Trophoblast cell (in vitro differentiated cells and primary cell): ENCODE data around the gene GALNT14.

Experiments
- DNase-seq, 2 donors: peaks; one replicate each; pipeline ENCODE4 v3.0.0-alpha.2; 2016
- H2AFZ ChIP-seq: 2 replicates; pipeline ENCODE4 v1.6.1; 2013; ENCODE audit warnings: low read length, moderate library complexity, mild to moderate bottlenecking; ENCODE audit not compliant: insufficient read depth, poor library complexity
- H2AK5ac ChIP-seq: 2 replicates; pipeline ENCODE4 v1.6.1; 2013; ENCODE audit warnings: mild to moderate bottlenecking, low read length
- H2BK120ac ChIP-seq: 2 replicates; pipeline ENCODE4 v1.6.1; 2013; ENCODE audit warnings: low read length, mild to moderate bottlenecking, moderate library complexity; ENCODE audit not compliant: insufficient read depth, poor library complexity
- H2BK12ac ChIP-seq: 2 replicates; pipeline ENCODE4 v1.6.1; 2013; ENCODE audit warnings: mild to moderate bottlenecking, low read length, moderate library complexity
- H2BK5ac ChIP-seq: 2 replicates; pipeline ENCODE4 v1.6.1; 2013; ENCODE audit warnings: low read length, low read depth, moderate library complexity, mild to moderate bottlenecking; ENCODE audit not compliant: poor library complexity
- H3K14ac ChIP-seq: 2 replicates; pipeline ENCODE4 v1.6.1; 2013; ENCODE audit warnings: mild to moderate bottlenecking, low read length
- H3K18ac ChIP-seq: 2 replicates; pipeline ENCODE4 v1.6.1; 2013; ENCODE audit warnings: mild to moderate bottlenecking, low read length
- H3K23ac ChIP-seq: 2 replicates; pipeline ENCODE4 v1.6.1; 2013; ENCODE audit warnings: low read length
- H3K27ac ChIP-seq: 2 replicates; pipeline ENCODE4 v1.5.1; 2013; ENCODE audit warnings: low read depth, mild to moderate bottlenecking, inconsistent platforms, low read length, moderate library complexity
- H3K27me3 ChIP-seq: 2 replicates; pipeline ENCODE4 v1.6.1; 2013; ENCODE audit warnings: inconsistent platforms, mild to moderate bottlenecking, low read length, moderate library complexity; ENCODE audit not compliant: insufficient read depth
- H3K36me3 ChIP-seq, 2 experiments: 1 replicate in 1 of 2; 2 replicates in 1 of 2; pipeline ENCODE4 v1.6.1; 2013; ENCODE audit warnings: low read length in 2 of 2, mild to moderate bottlenecking in 2 of 2, moderate library complexity in 1 of 2; ENCODE audit not compliant: insufficient read depth in 2 of 2, control insufficient read depth in 1 of 2
- H3K4ac ChIP-seq: 2 replicates; pipeline ENCODE4 v1.6.1; 2013; ENCODE audit warnings: low read depth, mild to moderate bottlenecking, low read length, moderate library complexity
- H3K4me1 ChIP-seq, 2 experiments: 1 replicate in 1 of 2; 2 replicates in 1 of 2; pipeline ENCODE4 v1.6.1; 2013; ENCODE audit warnings: low read length in 2 of 2, mild to moderate bottlenecking in 2 of 2, moderate library complexity in 1 of 2; ENCODE audit not compliant: insufficient read depth in 2 of 2, control insufficient read depth in 1 of 2
- H3K4me2 ChIP-seq: 2 replicates; pipeline ENCODE4 v1.6.1; 2013; ENCODE audit warnings: inconsistent platforms, mild to moderate bottlenecking, low read length, moderate library complexity
- H3K4me3 ChIP-seq: 2 replicates; pipeline ENCODE4 v1.5.1; 2013; ENCODE audit warnings: mild to moderate bottlenecking, low read depth, low read length, inconsistent platforms
- H3K79me1 ChIP-seq: one replicate; pipeline ENCODE4 v1.6.1; 2013; ENCODE audit warnings: low read length
- H3K79me2 ChIP-seq: 2 replicates; pipeline ENCODE4 v1.6.1; 2013; ENCODE audit warnings: low read length, mild to moderate bottlenecking; ENCODE audit not compliant: control insufficient read depth, insufficient read depth, poor library complexity
- H3K9ac ChIP-seq: 2 replicates; pipeline ENCODE4 v1.6.1; 2013; ENCODE audit warnings: mild to moderate bottlenecking, low read length
- H3K9me3 ChIP-seq: 2 replicates; pipeline ENCODE4 v1.6.1; 2013; ENCODE audit warnings: low read depth, mild to moderate bottlenecking, control low read depth, inconsistent platforms, low read length; ENCODE audit not compliant: insufficient read depth
- H4K12ac ChIP-seq: 2 replicates; pipeline ENCODE4 v1.6.1; 2013; ENCODE audit warnings: low read depth, mild to moderate bottlenecking, low read length, moderate library complexity
- H4K8ac ChIP-seq: 2 replicates; pipeline ENCODE4 v1.6.1; 2013; ENCODE audit warnings: low read depth, mild to moderate bottlenecking, low read length, moderate library complexity
- H4K91ac ChIP-seq: one replicate; pipeline ENCODE4 v1.6.1; 2013; ENCODE audit warnings: low read depth, mild to moderate bottlenecking, low read length, moderate library complexity
- WGBS: extraction: QIAGEN DNeasy Blood & Tissue Kit; methylation state at CpG from one replicate; pipeline ENCODE4 v1.1.7; 2013; ENCODE audit warnings: missing lambda C conversion rate; ENCODE audit not compliant: insufficient read length, insufficient coverage; ENCODE audit errors: extremely low coverage; 5-methylcytosine and 5-hydroxymethylcytosine counted together

Gene GALNT14

GRCh38 chr2:31000970-31001369 lies 137.3 kb downstream of the GALNT14 start:
- Histone ChIP-seq H2AFZ (no peak overlapping the region), H3K18ac (no peak overlapping the region), H3K14ac (no peak overlapping the region), H3K79me1 (no peaks in the 10 kb centered on the region), H4K91ac (no peak overlapping the region), H3K9me3 (no peaks in the 10 kb centered on the region), H3K36me3 (no peaks in the 10 kb centered on the region), H3K27me3 (no peaks in the 10 kb centered on the region), H3K4me1 (no peaks in the 10 kb centered on the region), H3K79me2 (no peaks in the 10 kb centered on the region), H4K12ac (no peak overlapping the region), H2BK5ac (no peak overlapping the region), H3K23ac (no peak overlapping the region), H3K27ac (no peak overlapping the region), H2BK12ac (no peak overlapping the region), H3K4me2 (no peak overlapping the region), H2AK5ac (no peak overlapping the region), H4K8ac (no peak overlapping the region), H2BK120ac (no peak overlapping the region), H3K4me3 (no peak overlapping the region), H3K4ac (no peak overlapping the region), H3K9ac (no peak overlapping the region)
- no peak for DNase-seq
- WGBS: no CpG with 5 or more reads among the region's 3 CpGs

- H3K27ac ChIP-seq: no peak overlapping the region
- H2BK5ac ChIP-seq: no peak overlapping the region
- no peaks in the 10 kb centered on the region for H3K9me3 ChIP-seq
- no peak overlapping the region for H2AFZ ChIP-seq
- no peak overlapping the region for H4K91ac ChIP-seq
- no peaks in the 10 kb centered on the region for H3K27me3 ChIP-seq
- no peak overlapping the region for H3K4me3 ChIP-seq
- no peak overlapping the region for H3K9ac ChIP-seq
- no peak overlapping the region for H3K23ac ChIP-seq
- H3K36me3 ChIP-seq: no peaks in the 10 kb centered on the region
- H3K4me2 ChIP-seq: no peak overlapping the region
- H3K14ac ChIP-seq: no peak overlapping the region
- H4K12ac ChIP-seq: no peak overlapping the region
- no peak overlapping the region for H4K8ac ChIP-seq
- H2BK12ac ChIP-seq: no peak overlapping the region
- no peak overlapping the region for H3K4ac ChIP-seq
- H3K18ac ChIP-seq: no peak overlapping the region
- no peaks in the 10 kb centered on the region for H3K79me2 ChIP-seq
- WGBS: no CpG with 5 or more reads among the region's 3 CpGs
- peaks cover 0 to 2% of the 10 kb centered on the region in 2 experiments for H3K4me1 ChIP-seq
- no peak for DNase-seq
- H2AK5ac ChIP-seq: no peak overlapping the region
- H3K79me1 ChIP-seq: no peaks in the 10 kb centered on the region
- no peak overlapping the region for H2BK120ac ChIP-seq
These were observed 139.6 kb downstream of the GALNT14 start for GRCh38 chr2:30998672-30999071.

- H3K18ac ChIP-seq: no peak overlapping the region
- H3K4me1 ChIP-seq: peaks cover 0 to 2% of the 10 kb centered on the region in 2 experiments
- H2BK120ac ChIP-seq: no peak overlapping the region
- H3K9me3 ChIP-seq: no peaks in the 10 kb centered on the region
- H3K36me3 ChIP-seq: no peaks in the 10 kb centered on the region
- H4K12ac ChIP-seq: no peak overlapping the region
- no peak overlapping the region for H3K27ac ChIP-seq
- no peak overlapping the region for H2AFZ ChIP-seq
- no peak overlapping the region for H3K9ac ChIP-seq
- H4K8ac ChIP-seq: no peak overlapping the region
- H4K91ac ChIP-seq: no peak overlapping the region
- no peak overlapping the region for H3K4me2 ChIP-seq
- H3K4ac ChIP-seq: no peak overlapping the region
- DNase-seq: no peak
- no peaks in the 10 kb centered on the region for H3K27me3 ChIP-seq
- no peaks in the 10 kb centered on the region for H3K79me1 ChIP-seq
- no peaks in the 10 kb centered on the region for H3K79me2 ChIP-seq
- H2AK5ac ChIP-seq: no peak overlapping the region
- H2BK5ac ChIP-seq: no peak overlapping the region
- H3K23ac ChIP-seq: no peak overlapping the region
- no peak overlapping the region for H3K4me3 ChIP-seq
- no peak overlapping the region for H2BK12ac ChIP-seq
- H3K14ac ChIP-seq: no peak overlapping the region
- no CpG with 5 or more reads among the region's 5 CpGs for WGBS
These were observed 140.3 kb downstream of the GALNT14 start for GRCh38 chr2:30997979-30998378.

- H3K27ac ChIP-seq: no peak overlapping the region
These were observed 143.8 kb downstream of the GALNT14 start for GRCh38 chr2:30994227-30995056.

More at GRCh38 chr2:30994227-30995056, 143.8 kb downstream of the GALNT14 start:
- Histone ChIP-seq H2BK120ac (no peak overlapping the region), H3K9ac (no peak overlapping the region), H3K27me3 (no peaks in the 10 kb centered on the region), H3K18ac (no peak overlapping the region), H3K79me1 (peaks cover 2% of the 10 kb centered on the region), H4K12ac (no peak overlapping the region), H3K4ac (no peak overlapping the region), H3K4me3 (no peak overlapping the region), H3K36me3 (no peaks in the 10 kb centered on the region), H3K4me1 (peaks cover 9 to 19% of the 10 kb centered on the region in 2 experiments), H2BK12ac (no peak overlapping the region), H3K79me2 (no peaks in the 10 kb centered on the region), H4K91ac (no peak overlapping the region), H4K8ac (no peak overlapping the region), H3K23ac (no peak overlapping the region), H2AFZ (no peak overlapping the region), H3K4me2 (no peak overlapping the region), H2BK5ac (no peak overlapping the region), H3K14ac (no peak overlapping the region), H3K9me3 (peaks cover 4% of the 10 kb centered on the region), H2AK5ac (no peak overlapping the region)
- no CpG with 5 or more reads among the region's 11 CpGs for WGBS
- DNase-seq: no peak
